Gastrocnemius medialis (tissue), 4 donors: Measurements from ENCODE around the gene GBP7.

Experiments used
- CTCF ChIP-seq, 5 experiments: fragments of 450-650 bp in 3 of 5; fragments of 200-600 bp in 2 of 5; sonication (generic) in 2 of 5; IDR thresholded peaks in 4 of 5; conservative IDR thresholded peaks in 1 of 5; 1 replicate in 4 of 5; 2 replicates in 1 of 5; pipeline ENCODE4 v1.5.1; 2016 to 2019; ENCODE audit warnings: antibody characterized with exemption in 5 of 5, mild to moderate bottlenecking in 3 of 5, moderate library complexity in 3 of 5
- POLR2A ChIP-seq, 2 donors: fragments of 450-650 bp; IDR thresholded peaks; one replicate each; pipeline ENCODE4 v1.6.1; 2017; ENCODE audit warnings: antibody characterized with exemption in 2 of 2, mild to moderate bottlenecking in 2 of 2, moderate library complexity in 2 of 2

- no peak for TF ChIP-seq CTCF (IDR thresholded peaks at IDR 0.05 in 4 of 5, conservative IDR thresholded peaks at IDR 0.05 in 1 of 5)
- no peak for TF ChIP-seq POLR2A (IDR thresholded peaks at IDR 0.05)
Observed at GRCh38 chr1:89198081-89198480, 22.3 kb upstream of the GBP7 start.
